Bronchial epithelial cell (primary cell): Measurements from ENCODE around the gene C3. TPM values are rescaled to one million over a fixed set of nuclear protein-coding genes. Genes with fewer than 3 reads are reported as not detected.

ENCODE experiments used
- DNase-seq: peaks from one replicate; pipeline ENCODE4 v3.0.0-alpha.2; 2010; ENCODE audit warnings: low read depth
- FAIRE-seq: peaks from 2 replicates; lab custom pipeline; 2011; peaks lifted over from hg19 to GRCh38; lab: Jason Lieb, UNC
- H3K27me3 ChIP-seq: 2 replicates; pipeline ENCODE4 v1.5.1; 2011; ENCODE audit warnings: low read length; ENCODE audit not compliant: control insufficient read depth, insufficient read depth
- H3K36me3 ChIP-seq: 2 replicates; pipeline ENCODE4 v1.5.1; 2011; ENCODE audit warnings: low read length; ENCODE audit not compliant: control insufficient read depth, insufficient read depth
- H3K4me3 ChIP-seq: 2 replicates; pipeline ENCODE4 v1.5.1; 2011; ENCODE audit warnings: mild to moderate bottlenecking, low read depth, low read length, control low read depth
- CTCF ChIP-seq: IDR thresholded peaks from 2 replicates; pipeline ENCODE4 v1.5.1; 2011; ENCODE audit warnings: mild to moderate bottlenecking, moderate library complexity, low read length, control low read depth, inconsistent platforms; ENCODE audit not compliant: insufficient read depth, severe bottlenecking
- total RNA-seq: library from RNA; depleted of rRNA; stranded (reverse); fragments of >200 nt; gene quantifications from 2 replicates; pipeline ENCODE4 v1.2.1, GENCODE V29; 2014

The C3 gene
- total RNA-seq, 1 donor from 2014 or later: 1.3 TPM

GRCh38 chr19:6691342-6691741 lies 29.1 kb downstream of the C3 start:
- FAIRE-seq (no peak), DNase-seq (no peak)
- H3K4me3 ChIP-seq: no peak overlapping the region
- H3K36me3 ChIP-seq: no peaks in the 10 kb centered on the region
- H3K27me3 ChIP-seq: no peaks in the 10 kb centered on the region
- TF ChIP-seq CTCF: no peak

- H3K27me3 ChIP-seq: no peaks in the 10 kb centered on the region
- FAIRE-seq (peak; percentile 55), DNase-seq (no peak)
- TF ChIP-seq CTCF: no peak
- no peak overlapping the region for H3K4me3 ChIP-seq
- H3K36me3 ChIP-seq: no peaks in the 10 kb centered on the region
Measured at GRCh38 chr19:6690160-6690885, 30.1 kb downstream of the C3 start.

- FAIRE-seq (no peak), DNase-seq (no peak)
- H3K27me3 ChIP-seq: no peaks in the 10 kb centered on the region
- H3K4me3 ChIP-seq: no peak overlapping the region
- TF ChIP-seq CTCF: no peak
- H3K36me3 ChIP-seq: no peaks in the 10 kb centered on the region
Measured at GRCh38 chr19:6687114-6687513, 33.3 kb downstream of the C3 start.

- TF ChIP-seq CTCF: no peak
- FAIRE-seq: no peak
Measured at GRCh38 chr19:6686628-6686975, 33.8 kb downstream of the C3 start.

GRCh38 chr19:6685962-6686627 lies 34.4 kb downstream of the C3 start:
- H3K4me3 ChIP-seq: no peak overlapping the region
- no peak for TF ChIP-seq CTCF
- no peak for DNase-seq
- no peak for FAIRE-seq
- H3K36me3 ChIP-seq: no peaks in the 10 kb centered on the region
- H3K27me3 ChIP-seq: no peaks in the 10 kb centered on the region

More at GRCh38 chr19:6686628-6686975, 33.8 kb downstream of the C3 start:
- no peak for DNase-seq
- no peaks in the 10 kb centered on the region for H3K27me3 ChIP-seq
- H3K36me3 ChIP-seq: no peaks in the 10 kb centered on the region
- no peak overlapping the region for H3K4me3 ChIP-seq
